ENCODE data around the gene FHIT. TPM values are rescaled to one million over a fixed set of nuclear protein-coding genes. Genes with fewer than 3 reads are reported as not detected.

The FHIT gene
- total RNA-seq, 1 donor from 2014 or later, result 1.3 TPM

GRCh38 chr3:60303160-60303559 is 948.1 kb downstream of the FHIT start:
- DNase-seq (ENCODE audit: low read depth, low spot score), result no peak

- DNase-seq (ENCODE audit: low read depth, low spot score), result no peak
Measured at GRCh38 chr3:60301142-60301541, 950.1 kb downstream of the FHIT start.

- no peak for DNase-seq (ENCODE audit: low read depth, low spot score)
Measured at GRCh38 chr3:60298141-60298540, 953.1 kb downstream of the FHIT start.

GRCh38 chr3:60294181-60294580 is 957.1 kb downstream of the FHIT start:
- DNase-seq (ENCODE audit: low read depth, low spot score), result no peak

GRCh38 chr3:60291115-60291514 is 960.1 kb downstream of the FHIT start:
- DNase-seq (ENCODE audit: low read depth, low spot score), result no peak

GRCh38 chr3:60290122-60290492 is 961.1 kb downstream of the FHIT start:
- DNase-seq (ENCODE audit: low read depth, low spot score), result no peak

- no peak for DNase-seq (ENCODE audit: low read depth, low spot score)
Measured at GRCh38 chr3:60289341-60290121, 961.7 kb downstream of the FHIT start.

GRCh38 chr3:60282866-60283265 is 968.4 kb downstream of the FHIT start:
- no peak for DNase-seq (ENCODE audit: low read depth, low spot score)

- no peak for DNase-seq (ENCODE audit: low read depth, low spot score)
Measured at GRCh38 chr3:60281970-60282369, 969.3 kb downstream of the FHIT start.

GRCh38 chr3:60277361-60277800 is 973.9 kb downstream of the FHIT start:
- DNase-seq (ENCODE audit: low read depth, low spot score), result no peak

GRCh38 chr3:60276615-60277014 is 974.6 kb downstream of the FHIT start:
- no peak for DNase-seq (ENCODE audit: low read depth, low spot score)

- DNase-seq (ENCODE audit: low read depth, low spot score), result no peak
Measured at GRCh38 chr3:60274646-60275045, 976.6 kb downstream of the FHIT start.

- DNase-seq (ENCODE audit: low read depth, low spot score), result no peak
Measured at GRCh38 chr3:60274098-60274497, 977.2 kb downstream of the FHIT start.

GRCh38 chr3:60269829-60270266 is 981.4 kb downstream of the FHIT start:
- DNase-seq (ENCODE audit: low read depth, low spot score), result no peak

GRCh38 chr3:60269377-60269776 is 981.9 kb downstream of the FHIT start:
- DNase-seq (ENCODE audit: low read depth, low spot score), result no peak

- DNase-seq (ENCODE audit: low read depth, low spot score), result no peak
Measured at GRCh38 chr3:60268123-60268522, 983.1 kb downstream of the FHIT start.

- DNase-seq (ENCODE audit: low read depth, low spot score), result no peak
Measured at GRCh38 chr3:60266444-60266843, 984.8 kb downstream of the FHIT start.

GRCh38 chr3:60263191-60263590 is 988.1 kb downstream of the FHIT start:
- no peak for DNase-seq (ENCODE audit: low read depth, low spot score)

- no peak for DNase-seq (ENCODE audit: low read depth, low spot score)
Measured at GRCh38 chr3:60262546-60262945, 988.7 kb downstream of the FHIT start.

GRCh38 chr3:60260546-60260945 is 990.7 kb downstream of the FHIT start:
- DNase-seq (ENCODE audit: low read depth, low spot score), result no peak

- DNase-seq (ENCODE audit: low read depth, low spot score), result no peak
Measured at GRCh38 chr3:60250810-60251209, 1000.4 kb downstream of the FHIT start.

- no peak for DNase-seq (ENCODE audit: low read depth, low spot score)
Measured at GRCh38 chr3:60250206-60250605, 1001.0 kb downstream of the FHIT start.

GRCh38 chr3:60246361-60246760 is 1004.9 kb downstream of the FHIT start:
- no peak for DNase-seq (ENCODE audit: low read depth, low spot score)

- DNase-seq (ENCODE audit: low read depth, low spot score), result no peak
Measured at GRCh38 chr3:60243456-60243855, 1007.8 kb downstream of the FHIT start.
